A549 (cell line): ENCODE data around the gene BANK1. TPM values are rescaled to one million over a fixed set of nuclear protein-coding genes. Genes with fewer than 3 reads are reported as not detected.

Source experiments
- ATAC-seq, 2 experiments: fragments of 200-7000 bp in 1 of 2; fragments of >200 bp in 1 of 2; cut with Nextera tagmentation in 1 of 2; cut with Tn5 transposase in 1 of 2; 3 replicates each; pipeline versions ENCODE4 v1.8.0 to v1.9.1; 2018 to 2020; ENCODE audit warnings: mild to moderate bottlenecking in 1 of 2, moderate library complexity in 1 of 2
- CTCF ChIA-PET: fragments of 300-600 bp; sonication (Branson Sonifier 250); formaldehyde crosslinking; extraction: SDS; loops from one replicate; lab custom pipeline; 2021; ENCODE audit warnings: antibody characterized with exemption, inconsistent platforms; lab: Yijun Ruan, JAX
- POLR2A ChIA-PET: fragments of 350-600 bp; formaldehyde crosslinking; extraction: SDS; loops from one replicate; lab custom pipeline; 2021; ENCODE audit warnings: antibody characterized with exemption, inconsistent platforms; lab: Yijun Ruan, JAX
- DNase-seq, 2 experiments: peaks; one replicate each; pipeline versions ENCODE4 v3.0.0 to v3.0.0-alpha.2; 2011 to 2016; ENCODE audit warnings: low read depth in 1 of 2, low spot score in 1 of 2
- FAIRE-seq: peaks from 2 replicates; lab custom pipeline; 2011; peaks lifted over from hg19 to GRCh38; lab: Jason Lieb, UNC
- H3K27ac ChIP-seq, 2 experiments: fragments of >200 bp; sonication (Bioruptor Twin); formaldehyde crosslinking; 3 replicates each; pipeline ENCODE4 v1.5.1; 2016 to 2017
- H3K4me1 ChIP-seq: fragments of >200 bp; sonication (Bioruptor Twin); formaldehyde crosslinking; 3 replicates; pipeline ENCODE4 v1.6.1; 2016
- H3K4me2 ChIP-seq: fragments of >200 bp; sonication (Bioruptor Twin); formaldehyde crosslinking; 3 replicates; pipeline ENCODE4 v1.6.1; 2016
- H3K4me3 ChIP-seq: fragments of >200 bp; sonication (Bioruptor Twin); formaldehyde crosslinking; 3 replicates; pipeline ENCODE4 v1.5.1; 2016
- H3K9me3 ChIP-seq: fragments of >200 bp; sonication (Bioruptor Twin); formaldehyde crosslinking; 3 replicates; pipeline ENCODE4 v1.6.1; 2016
- ATOH8 ChIP-seq: fragments of 250-450 bp; sonication (Bioruptor Pico); IDR thresholded peaks from 2 replicates; pipeline ENCODE4 v1.5.0; 2020; ENCODE audit warnings: low read depth, mild to moderate bottlenecking, moderate library complexity
- BHLHE40 ChIP-seq: IDR thresholded peaks from 2 replicates; pipeline ENCODE4 v1.6.1; 2012; ENCODE audit warnings: low read depth, low read length, inconsistent platforms
- CBX8 ChIP-seq: fragments of 200-600 bp; sonication (generic); IDR thresholded peaks from 2 replicates; pipeline ENCODE4 v1.6.1; 2016
- EHMT2 ChIP-seq: fragments of 200-600 bp; sonication (generic); IDR thresholded peaks from 2 replicates; pipeline ENCODE4 v1.6.1; 2016; ENCODE audit warnings: antibody characterized with exemption, low read depth, mild to moderate bottlenecking, moderate library complexity
- EP300 ChIP-seq, 2 experiments: fragments of >200 bp; sonication (Bioruptor Twin); formaldehyde crosslinking; IDR thresholded peaks; 2 replicates in 1 of 2; 3 replicates in 1 of 2; pipeline ENCODE4 v1.6.1; 2016 to 2017
- ESRRA ChIP-seq: fragments of 150-350 bp; IDR thresholded peaks from 2 replicates; pipeline ENCODE4 v1.6.1; 2014; ENCODE audit warnings: mild to moderate bottlenecking, low read length, borderline replicate concordance
- FOSB ChIP-seq: fragments of 250-450 bp; sonication (Bioruptor Pico); IDR thresholded peaks from 2 replicates; pipeline ENCODE4 v1.5.0; 2020; ENCODE audit warnings: mild to moderate bottlenecking, moderate library complexity
- FOSL2 ChIP-seq, 2 experiments: fragments of 450-650 bp in 1 of 2; fragments of >200 bp in 1 of 2; sonication (Bioruptor Twin) in 1 of 2; formaldehyde crosslinking; IDR thresholded peaks; 2 replicates each; pipeline versions ENCODE4 v1.5.0 to v1.6.1; 2016 to 2020; ENCODE audit warnings: mild to moderate bottlenecking in 1 of 2, moderate library complexity in 1 of 2
- HDAC2 ChIP-seq: fragments of 200-600 bp; sonication (generic); IDR thresholded peaks from 2 replicates; pipeline ENCODE4 v1.6.1; 2016
- HES2 ChIP-seq: fragments of >200 bp; sonication (Bioruptor Twin); formaldehyde crosslinking; IDR thresholded peaks from 2 replicates; pipeline ENCODE4 v1.6.1; 2016
- HOXA7 ChIP-seq: fragments of 250-450 bp; sonication (Bioruptor Pico); IDR thresholded peaks from 2 replicates; pipeline ENCODE4 v1.5.0; 2020; ENCODE audit warnings: mild to moderate bottlenecking, moderate library complexity
- HOXB13 ChIP-seq: fragments of 250-450 bp; sonication (Bioruptor Pico); IDR thresholded peaks from 2 replicates; pipeline ENCODE4 v1.5.0; 2020; ENCODE audit warnings: low read depth, mild to moderate bottlenecking, moderate library complexity
- JUN ChIP-seq, 2 experiments: fragments of >200 bp; sonication (Bioruptor Twin); formaldehyde crosslinking; IDR thresholded peaks; 2 replicates in 1 of 2; 3 replicates in 1 of 2; pipeline ENCODE4 v1.6.1; 2016 to 2017
- JUNB ChIP-seq: fragments of >200 bp; sonication (Bioruptor Twin); formaldehyde crosslinking; IDR thresholded peaks from 2 replicates; pipeline ENCODE4 v1.6.1; 2016
- MAX ChIP-seq: IDR thresholded peaks from 2 replicates; pipeline ENCODE4 v1.6.1; 2012
- NPAS2 ChIP-seq: fragments of 250-450 bp; sonication (Bioruptor Pico); IDR thresholded peaks from 2 replicates; pipeline ENCODE4 v1.8.0; 2022; ENCODE audit warnings: mild to moderate bottlenecking, moderate library complexity, borderline replicate concordance
- NR3C1 ChIP-seq: fragments of >200 bp; sonication (Bioruptor Twin); formaldehyde crosslinking; IDR thresholded peaks from 3 replicates; pipeline ENCODE4 v1.6.1; 2017
- RAD21 ChIP-seq, 2 experiments: fragments of >200 bp in 1 of 2; sonication (Bioruptor Twin) in 1 of 2; formaldehyde crosslinking in 1 of 2; IDR thresholded peaks in 1 of 2; conservative IDR thresholded peaks in 1 of 2; 2 replicates in 1 of 2; 3 replicates in 1 of 2; pipeline ENCODE4 v1.6.1; 2012 to 2018; ENCODE audit warnings: inconsistent platforms in 1 of 2
- RNF2 ChIP-seq: fragments of 200-600 bp; sonication (generic); IDR thresholded peaks from 2 replicates; pipeline ENCODE4 v1.6.1; 2016; ENCODE audit warnings: low read depth, mild to moderate bottlenecking, antibody characterized with exemption, moderate library complexity, borderline replicate concordance
- TFCP2L1 ChIP-seq: fragments of 250-450 bp; sonication (Bioruptor Pico); IDR thresholded peaks from 2 replicates; pipeline ENCODE4 v1.5.0; 2021; ENCODE audit warnings: mild to moderate bottlenecking
- TP53 ChIP-seq: fragments of 250-450 bp; sonication (Bioruptor Pico); IDR thresholded peaks from 2 replicates; pipeline ENCODE4 v1.5.0; 2021; ENCODE audit warnings: mild to moderate bottlenecking, moderate library complexity
- USF2 ChIP-seq: fragments of 450-650 bp; IDR thresholded peaks from 2 replicates; pipeline ENCODE4 v1.6.1; 2014; ENCODE audit warnings: antibody characterized with exemption
- ZNF302 ChIP-seq: fragments of 250-450 bp; sonication (Bioruptor Pico); IDR thresholded peaks from 2 replicates; pipeline ENCODE4 v1.9.0; 2021; ENCODE audit warnings: inconsistent platforms, mild to moderate bottlenecking, moderate library complexity
- ZSCAN20 ChIP-seq: fragments of 250-450 bp; sonication (Bioruptor Pico); IDR thresholded peaks from 2 replicates; pipeline ENCODE4 v1.8.0; 2022; ENCODE audit warnings: mild to moderate bottlenecking, moderate library complexity
- WGBS: methylation state at CpG from one replicate; pipeline ENCODE4 v1.1.6; 2017; ENCODE audit errors: missing lambda C conversion rate; 5-methylcytosine and 5-hydroxymethylcytosine counted together
- polyA plus RNA-seq, 4 experiments: library from polyadenylated mRNA; depleted of rRNA in 3 of 4; stranded (reverse); fragments of >200 nt; fragmentation: RNase III in 1 of 4; extraction: RNeasy Plus Mini Kit Qiagen cat#74134 plus additional on column Dnase treatment in 1 of 4; gene quantifications; 2 replicates in 3 of 4; 3 replicates in 1 of 4; pipeline ENCODE4 v1.2.3, GENCODE V29; 2011 to 2017

Gene BANK1
- polyA plus RNA-seq, 2 of the 4 experiments (the other 2 are of a cell fraction) = 2.8 to 6.1 TPM

- no peak overlapping the region for H3K4me3 ChIP-seq
- FAIRE-seq = no peak
- 0 out of 3 replicates have a peak, but pooled peaks cover 6% of the 10 kb centered on the region for H3K9me3 ChIP-seq
- no peak for DNase-seq
- no peak overlapping the region for H3K27ac ChIP-seq
- H3K4me1 ChIP-seq = no peaks in the 10 kb centered on the region
- ChIA-PET POLR2A (no interaction called here), CTCF (no interaction called here)
- H3K4me2 ChIP-seq = no peak overlapping the region
- TF ChIP-seq EHMT2 (no peak), JUN (IDR thresholded peaks at IDR 0.05) (no peak), MAX (no peak), TFCP2L1 (CRISPR knock-in tag) (no peak), ATOH8 (CRISPR knock-in tag) (no peak), HDAC2 (no peak), RAD21 (conservative IDR thresholded peaks at IDR 0.05 in 1 of 2, IDR thresholded peaks at IDR 0.05 in 1 of 2) (no peak), HOXB13 (no peak), NR3C1 (no peak), EP300 (IDR thresholded peaks at IDR 0.05) (no peak), ESRRA (no peak), NPAS2 (CRISPR knock-in tag) (no peak), USF2 (no peak), BHLHE40 (no peak), FOSB (CRISPR knock-in tag) (no peak), JUNB (no peak), RNF2 (no peak), TP53 (CRISPR knock-in tag) (no peak), HOXA7 (CRISPR knock-in tag) (no peak), ZNF302 (no peak)
- TF ChIP-seq, all 56 proteins: peak for 0
- WGBS = 100% methylated on average over 1 of the region's 1 CpG
- ATAC-seq = no peak
These were observed 27.0 kb upstream of the BANK1 start for GRCh38 chr4:101763576-101763975.

- peak in 1 of 2 experiments; percentile 43 for DNase-seq
- TF ChIP-seq ZSCAN20 (no peak), CBX8 (no peak), FOSL2 (IDR thresholded peaks at IDR 0.05) (no peak), FOSL2 (CRISPR knock-in tag; IDR thresholded peaks at IDR 0.05) (peak; percentile 54)
- H3K9me3 ChIP-seq = peaks cover 9% of the 10 kb centered on the region; the same call in 2 of the 3 replicates
- H3K4me2 ChIP-seq = peak overlapping the region; percentile 51
- FAIRE-seq = no peak
- H3K4me3 ChIP-seq = no peak overlapping the region
- CTCF ChIA-PET = no interaction called here
- H3K27ac ChIP-seq = peak overlapping the region in 1 of 2 experiments; percentile 58; a peak in 2 of 6 replicates
- ATAC-seq = 0 out of 6 replicates have a peak, but pooled peaks of 1 of the 2 experiments have one; percentile 41
- WGBS = 0% methylated on average over 1 of the region's 1 CpG
- POLR2A ChIA-PET = no interaction called here
- peaks cover 16% of the 10 kb centered on the region for H3K4me1 ChIP-seq
These were observed 15.7 kb upstream of the BANK1 start for GRCh38 chr4:101774807-101775206.

- POLR2A ChIA-PET = no interaction called here
- TF ChIP-seq HES2 (no peak), MAX (no peak)
- H3K4me1 ChIP-seq = peaks cover 16% of the 10 kb centered on the region
- CTCF ChIA-PET = interaction anchor here (0.6 kb wide), 1 partner anchor 1519 kb away, joined by 3 read pairs; no protein-coding TSS in a partner anchor
- peaks cover 1% of the 10 kb centered on the region; the same call in 1 of the 3 replicates for H3K9me3 ChIP-seq
- FAIRE-seq = no peak
- H3K4me3 ChIP-seq = no peak overlapping the region
- H3K4me2 ChIP-seq = no peak overlapping the region
- no peak for ATAC-seq
- H3K27ac ChIP-seq = no peak overlapping the region
- 100% methylated on average over 1 of the region's 1 CpG for WGBS
- DNase-seq = no peak
These were observed 13.1 kb upstream of the BANK1 start for GRCh38 chr4:101777431-101777830.
